CD14-positive monocyte (primary cell): Measurements from ENCODE around the gene NBEA. TPM values are rescaled to one million over a fixed set of nuclear protein-coding genes. Genes with fewer than 3 reads are reported as not detected.

Experiments
- DNase-seq, 3 donors: peaks; one replicate each; pipeline ENCODE4 v3.0.0-alpha.2; 2011 to 2022
- H2AFZ ChIP-seq: 2 replicates; pipeline ENCODE4 v1.6.0; 2012; ENCODE audit warnings: mild to moderate bottlenecking, low read depth, low read length, inconsistent platforms; ENCODE audit not compliant: insufficient read depth, poor library complexity, severe bottlenecking
- H3K27ac ChIP-seq, 2 donors: 1 replicate in 1 of 2; 2 replicates in 1 of 2; pipeline ENCODE4 v1.5.1; 2012 to 2013; ENCODE audit warnings: low read length in 2 of 2, control low read depth in 1 of 2, inconsistent platforms in 1 of 2, low read depth in 1 of 2, mild to moderate bottlenecking in 1 of 2
- H3K27me3 ChIP-seq, 2 donors: one replicate each; pipeline versions ENCODE4 v1.6.0 to v1.6.1; 2011 to 2013; ENCODE audit warnings: low read length in 2 of 2; ENCODE audit not compliant: control insufficient read depth in 2 of 2, insufficient read depth in 2 of 2
- H3K36me3 ChIP-seq, 2 donors: replicated peaks in 1 of 2; 1 replicate in 1 of 2; 2 replicates in 1 of 2; pipeline versions ENCODE4 v1.5.1 to v1.6.1; 2012 to 2013; ENCODE audit warnings: low read length in 2 of 2, control low read depth in 1 of 2, inconsistent platforms in 1 of 2, mild to moderate bottlenecking in 1 of 2; ENCODE audit not compliant: insufficient read depth in 2 of 2, control insufficient read depth in 1 of 2
- H3K4me1 ChIP-seq, 2 donors: 1 replicate in 1 of 2; 2 replicates in 1 of 2; pipeline versions ENCODE4 v1.5.1 to v1.6.1; 2012 to 2013; ENCODE audit warnings: low read length in 2 of 2, control low read depth in 1 of 2, inconsistent platforms in 1 of 2, mild to moderate bottlenecking in 1 of 2, moderate library complexity in 1 of 2; ENCODE audit not compliant: insufficient read depth in 2 of 2, control insufficient read depth in 1 of 2
- H3K4me2 ChIP-seq: replicated peaks from 2 replicates; pipeline ENCODE3; 2012; ENCODE audit warnings: low read length, moderate library complexity, mild to moderate bottlenecking; ENCODE audit not compliant: poor library complexity, severe bottlenecking; ENCODE audit errors: extremely low read depth
- H3K4me3 ChIP-seq, 3 experiments: fragments of 200-600 bp in 1 of 3; sonication (generic) in 1 of 3; replicated peaks in 1 of 3; 1 replicate in 2 of 3; 2 replicates in 1 of 3; pipeline ENCODE4 v1.5.1; 2011 to 2013; ENCODE audit warnings: low read length in 3 of 3, mild to moderate bottlenecking in 3 of 3, control low read depth in 2 of 3, low read depth in 2 of 3, inconsistent platforms in 1 of 3, moderate library complexity in 1 of 3
- H3K79me2 ChIP-seq: 2 replicates; pipeline ENCODE4 v1.6.0; 2012; ENCODE audit warnings: mild to moderate bottlenecking, control low read depth, inconsistent platforms, low read length, moderate library complexity; ENCODE audit not compliant: insufficient read depth
- H3K9ac ChIP-seq: 2 replicates; pipeline ENCODE4 v1.6.0; 2017; ENCODE audit warnings: low read length, mild to moderate bottlenecking; ENCODE audit not compliant: insufficient read depth, poor library complexity, severe bottlenecking
- H3K9me3 ChIP-seq, 2 donors: replicated peaks in 1 of 2; 1 replicate in 1 of 2; 2 replicates in 1 of 2; pipeline versions ENCODE4 v1.5.1 to v1.6.1; 2012 to 2013; ENCODE audit warnings: low read length in 2 of 2, control low read depth in 1 of 2; ENCODE audit not compliant: control insufficient read depth in 1 of 2, insufficient read depth in 1 of 2
- H4K20me1 ChIP-seq: 2 replicates; pipeline ENCODE4 v1.6.0; 2012; ENCODE audit warnings: mild to moderate bottlenecking, low read length, control low read depth, moderate library complexity; ENCODE audit not compliant: insufficient read depth
- H3K27ac Mint-ChIP-seq, 7 donors: one replicate each; pipeline ENCODE4 v1.8.0; 2020; ENCODE audit warnings: mild to moderate bottlenecking in 7 of 7, mixed read lengths in 7 of 7, moderate library complexity in 6 of 7, inconsistent platforms in 2 of 7
- H3K27me3 Mint-ChIP-seq, 3 donors: one replicate each; pipeline ENCODE4 v1.8.0; 2021 to 2022; ENCODE audit warnings: low read depth in 3 of 3, mild to moderate bottlenecking in 3 of 3, mixed read lengths in 3 of 3, moderate library complexity in 3 of 3, inconsistent platforms in 1 of 3
- H3K36me3 Mint-ChIP-seq, 2 donors: one replicate each; pipeline ENCODE4 v1.8.0; 2020; ENCODE audit warnings: mixed read lengths in 2 of 2, inconsistent platforms in 1 of 2, mild to moderate bottlenecking in 1 of 2
- H3K4me1 Mint-ChIP-seq: one replicate; pipeline ENCODE4 v1.8.0; 2020; ENCODE audit warnings: mild to moderate bottlenecking, mixed read lengths
- H3K4me3 Mint-ChIP-seq, 2 donors: one replicate each; pipeline ENCODE4 v1.8.0; 2020; ENCODE audit warnings: mild to moderate bottlenecking in 2 of 2, mixed read lengths in 2 of 2, moderate library complexity in 1 of 2
- H3K9me3 Mint-ChIP-seq, 7 donors: one replicate each; pipeline ENCODE4 v1.8.0; 2020 to 2022; ENCODE audit warnings: mixed read lengths in 7 of 7, mild to moderate bottlenecking in 6 of 7, moderate library complexity in 6 of 7, inconsistent platforms in 2 of 7
- WGBS: methylation state at CpG from one replicate; pipeline ENCODE4 v1.1.5; 2013; ENCODE audit warnings: missing lambda C conversion rate; ENCODE audit not compliant: insufficient coverage; 5-methylcytosine and 5-hydroxymethylcytosine counted together
- intact Hi-C, 2 donors: fragments of 100-400 bp; cut with micrococcal nuclease; formaldehyde crosslinking; loops; one replicate each; pipeline versions ENCODE4 v1.15.0 to v1.15.1; 2023
- polyA plus RNA-seq, 3 donors: library from polyadenylated mRNA; depleted of rRNA in 1 of 3; unstranded in 2 of 3; stranded (reverse) in 1 of 3; fragments of 300-500 nt in 2 of 3; fragments of >200 nt in 1 of 3; fragmentation: Illumina TruSeq in 2 of 3; gene quantifications; 1 replicate in 2 of 3; 2 replicates in 1 of 3; pipeline ENCODE4 v1.2.3, GENCODE V29; 2012 to 2021
- TF ChIP-seq, protein P1 (sequence below): fragments of 200-600 bp; IDR thresholded peaks from one replicate; pipeline ENCODE4 v1.8.0; 2022; ENCODE audit warnings: antibody characterized with exemption, mild to moderate bottlenecking

Gene NBEA
- polyA plus RNA-seq, 3 donors, result 0.03 to 0.23 (median 0.08) TPM

GRCh38 chr13:35603593-35604285 lies 661.7 kb downstream of the NBEA start:
- no peaks in the 10 kb centered on the region for H4K20me1 ChIP-seq
- Mint-ChIP-seq H3K4me3 (no peak overlapping the region), H3K9me3 (peaks cover 0 to 3% (median 0%) of the 10 kb centered on the region in 7 donors), H3K36me3 (no peaks in the 10 kb centered on the region), H3K27me3 (no peaks in the 10 kb centered on the region), H3K4me1 (no peaks in the 10 kb centered on the region), H3K27ac (no peak overlapping the region)
- H3K4me3 ChIP-seq, result no peak overlapping the region
- TF ChIP-seq, protein P1, sequence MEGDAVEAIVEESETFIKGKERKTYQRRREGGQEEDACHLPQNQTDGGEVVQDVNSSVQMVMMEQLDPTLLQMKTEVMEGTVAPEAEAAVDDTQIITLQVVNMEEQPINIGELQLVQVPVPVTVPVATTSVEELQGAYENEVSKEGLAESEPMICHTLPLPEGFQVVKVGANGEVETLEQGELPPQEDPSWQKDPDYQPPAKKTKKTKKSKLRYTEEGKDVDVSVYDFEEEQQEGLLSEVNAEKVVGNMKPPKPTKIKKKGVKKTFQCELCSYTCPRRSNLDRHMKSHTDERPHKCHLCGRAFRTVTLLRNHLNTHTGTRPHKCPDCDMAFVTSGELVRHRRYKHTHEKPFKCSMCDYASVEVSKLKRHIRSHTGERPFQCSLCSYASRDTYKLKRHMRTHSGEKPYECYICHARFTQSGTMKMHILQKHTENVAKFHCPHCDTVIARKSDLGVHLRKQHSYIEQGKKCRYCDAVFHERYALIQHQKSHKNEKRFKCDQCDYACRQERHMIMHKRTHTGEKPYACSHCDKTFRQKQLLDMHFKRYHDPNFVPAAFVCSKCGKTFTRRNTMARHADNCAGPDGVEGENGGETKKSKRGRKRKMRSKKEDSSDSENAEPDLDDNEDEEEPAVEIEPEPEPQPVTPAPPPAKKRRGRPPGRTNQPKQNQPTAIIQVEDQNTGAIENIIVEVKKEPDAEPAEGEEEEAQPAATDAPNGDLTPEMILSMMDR, result no peak
- intact Hi-C loops, result no loop called here
- no peaks in the 10 kb centered on the region for H3K27me3 ChIP-seq
- H3K36me3 ChIP-seq, result no peaks in the 10 kb centered on the region
- H3K79me2 ChIP-seq, result no peaks in the 10 kb centered on the region
- WGBS, result no CpG with 5 or more reads among the region's 9 CpGs
- no peak overlapping the region for H3K27ac ChIP-seq
- H3K4me2 ChIP-seq, result no peak overlapping the region
- H3K9ac ChIP-seq, result no peak overlapping the region
- peaks cover 0 to 4% of the 10 kb centered on the region in 2 donors for H3K9me3 ChIP-seq
- H2AFZ ChIP-seq, result no peak overlapping the region
- H3K4me1 ChIP-seq, result no peaks in the 10 kb centered on the region
- no peak for DNase-seq

DNA sequence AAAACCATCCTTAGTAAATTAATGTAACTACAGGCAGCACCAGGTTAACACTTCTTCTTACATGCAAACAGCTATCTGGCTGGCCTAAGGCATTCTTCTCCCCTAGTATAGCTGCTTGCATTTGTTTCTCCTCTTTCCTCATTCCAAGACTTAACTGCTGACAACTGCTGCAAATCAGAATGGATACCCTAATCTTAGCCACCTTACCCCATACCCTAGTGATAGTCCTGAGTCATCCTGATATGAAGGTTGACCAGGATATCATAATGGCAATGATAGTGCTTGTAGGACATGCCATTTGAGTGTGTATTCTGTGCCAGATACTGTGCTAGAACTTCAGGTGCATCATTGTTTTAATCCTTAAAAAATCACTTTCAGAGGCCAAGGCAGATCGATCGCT lies 672.6 kb downstream of the NBEA start:
- H3K4me2 ChIP-seq, result no peak overlapping the region
- no peaks in the 10 kb centered on the region for H3K36me3 ChIP-seq
- H4K20me1 ChIP-seq, result no peaks in the 10 kb centered on the region
- H3K27ac ChIP-seq, result no peak overlapping the region
- no peak overlapping the region for H3K9ac ChIP-seq
- no peak for DNase-seq
- H3K27me3 Mint-ChIP-seq, result no peaks in the 10 kb centered on the region
- TF ChIP-seq, protein P1, result no peak
- H3K27ac Mint-ChIP-seq, result no peak overlapping the region
- peaks cover 0 to 5% of the 10 kb centered on the region in 2 donors for H3K9me3 ChIP-seq
- H3K79me2 ChIP-seq, result no peaks in the 10 kb centered on the region
- H3K27me3 ChIP-seq, result no peaks in the 10 kb centered on the region
- H3K4me3 ChIP-seq, result no peak overlapping the region
- peaks cover 0 to 11% (median 2%) of the 10 kb centered on the region in 7 donors for H3K9me3 Mint-ChIP-seq
- no peaks in the 10 kb centered on the region for H3K36me3 Mint-ChIP-seq
- intact Hi-C loops, result no loop called here
- no CpG with 5 or more reads among the region's 2 CpGs for WGBS
- H3K4me1 Mint-ChIP-seq, result no peaks in the 10 kb centered on the region
- no peak overlapping the region for H3K4me3 Mint-ChIP-seq
- H3K4me1 ChIP-seq, result no peaks in the 10 kb centered on the region
- H2AFZ ChIP-seq, result no peak overlapping the region
